ENCODE results near the gene NCAM2.

DNA sequence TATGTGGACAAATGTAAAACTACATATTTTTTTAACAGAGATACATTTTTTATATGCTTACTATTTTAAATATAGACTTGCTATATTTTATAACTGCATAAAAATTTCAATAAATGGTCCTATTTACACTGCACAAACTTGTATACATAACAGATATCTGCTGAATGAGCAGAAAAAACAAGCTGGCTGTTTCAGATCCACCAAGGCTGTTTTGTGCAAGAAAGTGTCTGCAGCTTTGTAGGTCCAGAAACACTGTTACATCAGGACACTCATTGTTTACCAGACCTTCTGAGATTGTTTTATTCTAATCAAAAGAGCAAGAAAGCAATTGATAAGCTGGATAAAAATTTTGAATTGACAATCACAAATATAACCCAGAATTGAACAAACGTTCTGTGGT lies 99.3 kb downstream of the NCAM2 start:
- TF ChIP-seq, protein P1, sequence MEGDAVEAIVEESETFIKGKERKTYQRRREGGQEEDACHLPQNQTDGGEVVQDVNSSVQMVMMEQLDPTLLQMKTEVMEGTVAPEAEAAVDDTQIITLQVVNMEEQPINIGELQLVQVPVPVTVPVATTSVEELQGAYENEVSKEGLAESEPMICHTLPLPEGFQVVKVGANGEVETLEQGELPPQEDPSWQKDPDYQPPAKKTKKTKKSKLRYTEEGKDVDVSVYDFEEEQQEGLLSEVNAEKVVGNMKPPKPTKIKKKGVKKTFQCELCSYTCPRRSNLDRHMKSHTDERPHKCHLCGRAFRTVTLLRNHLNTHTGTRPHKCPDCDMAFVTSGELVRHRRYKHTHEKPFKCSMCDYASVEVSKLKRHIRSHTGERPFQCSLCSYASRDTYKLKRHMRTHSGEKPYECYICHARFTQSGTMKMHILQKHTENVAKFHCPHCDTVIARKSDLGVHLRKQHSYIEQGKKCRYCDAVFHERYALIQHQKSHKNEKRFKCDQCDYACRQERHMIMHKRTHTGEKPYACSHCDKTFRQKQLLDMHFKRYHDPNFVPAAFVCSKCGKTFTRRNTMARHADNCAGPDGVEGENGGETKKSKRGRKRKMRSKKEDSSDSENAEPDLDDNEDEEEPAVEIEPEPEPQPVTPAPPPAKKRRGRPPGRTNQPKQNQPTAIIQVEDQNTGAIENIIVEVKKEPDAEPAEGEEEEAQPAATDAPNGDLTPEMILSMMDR (IDR thresholded peaks at IDR 0.05; ENCODE audit: extremely low read depth in 1 of 2, insufficient read depth in 1 of 2, low read depth in 1 of 2, low read length in 2 of 2) = no peak
- TF ChIP-seq EZH2 (IDR thresholded peaks at IDR 0.05; ENCODE audit: borderline replicate concordance, low read depth, low read length, severe bottlenecking) = no peak
- TF ChIP-seq POLR2AphosphoS5 (IDR thresholded peaks at IDR 0.05; ENCODE audit: insufficient read depth, low read depth, low read length) = no peak
- TF ChIP-seq FOS (IDR thresholded peaks at IDR 0.05; ENCODE audit: borderline replicate concordance, insufficient read depth, low read length) = no peak
- no peak for TF ChIP-seq GATA2 (IDR thresholded peaks at IDR 0.05; ENCODE audit: insufficient read depth, insufficient read length, low read depth, low read length)
